T-helper 22 cell (primary cell): ENCODE measurements around the gene CERK.
"Not testable (repeated sequence)": the region's sequence is repeated elsewhere in the genome, so short reads cannot be mapped to it uniquely, and the experiment has no call there.

Source experiments
- DNase-seq: peaks from one replicate; pipeline ENCODE4 v3.0.0-alpha.2; 2020; ENCODE audit warnings: low read depth

CERK gene

GRCh38 chr22:46648225-46648820 is 89.7 kb downstream of the CERK start:
- DNase-seq = not testable (repeated sequence)

- DNase-seq = no peak
Observed at GRCh38 chr22:46646531-46647215, 91.4 kb downstream of the CERK start.

- not testable (repeated sequence) for DNase-seq
Observed at GRCh38 chr22:46642840-46643480, 95.1 kb downstream of the CERK start.

- no peak for DNase-seq
Observed at GRCh38 chr22:46641811-46642266, 96.2 kb downstream of the CERK start.

- DNase-seq = no peak
Observed at GRCh38 chr22:46640293-46641055, 97.6 kb downstream of the CERK start.

- DNase-seq = no peak
Observed at GRCh38 chr22:46639843-46640242, 98.2 kb downstream of the CERK start.

- DNase-seq = no peak
Observed at GRCh38 chr22:46638601-46639431, 99.2 kb downstream of the CERK start.

- DNase-seq = no peak
Observed at GRCh38 chr22:46637711-46638600, 100.1 kb downstream of the CERK start.

GRCh38 chr22:46636221-46637002 is 101.6 kb downstream of the CERK start:
- DNase-seq = no peak

- DNase-seq = no peak
Observed at GRCh38 chr22:46635756-46636155, 102.3 kb downstream of the CERK start.

GRCh38 chr22:46634973-46635685 is 102.9 kb downstream of the CERK start:
- not testable (repeated sequence) for DNase-seq
